Activated CD4-positive, CD25-positive, alpha-beta regulatory T cell treated with anti-CD3 and anti-CD28 coated beads, Interleukin-2, amount 50 U/mL, for 72 hours (primary cell): ENCODE results near the gene ATXN2.
"Not testable (repeated sequence)": the region's sequence is repeated elsewhere in the genome, so short reads cannot be mapped to it uniquely, and the experiment has no call there.

ENCODE experiments used
- DNase-seq: peaks from one replicate; pipeline ENCODE4 v3.0.0; 2021

Gene ATXN2, protein sequence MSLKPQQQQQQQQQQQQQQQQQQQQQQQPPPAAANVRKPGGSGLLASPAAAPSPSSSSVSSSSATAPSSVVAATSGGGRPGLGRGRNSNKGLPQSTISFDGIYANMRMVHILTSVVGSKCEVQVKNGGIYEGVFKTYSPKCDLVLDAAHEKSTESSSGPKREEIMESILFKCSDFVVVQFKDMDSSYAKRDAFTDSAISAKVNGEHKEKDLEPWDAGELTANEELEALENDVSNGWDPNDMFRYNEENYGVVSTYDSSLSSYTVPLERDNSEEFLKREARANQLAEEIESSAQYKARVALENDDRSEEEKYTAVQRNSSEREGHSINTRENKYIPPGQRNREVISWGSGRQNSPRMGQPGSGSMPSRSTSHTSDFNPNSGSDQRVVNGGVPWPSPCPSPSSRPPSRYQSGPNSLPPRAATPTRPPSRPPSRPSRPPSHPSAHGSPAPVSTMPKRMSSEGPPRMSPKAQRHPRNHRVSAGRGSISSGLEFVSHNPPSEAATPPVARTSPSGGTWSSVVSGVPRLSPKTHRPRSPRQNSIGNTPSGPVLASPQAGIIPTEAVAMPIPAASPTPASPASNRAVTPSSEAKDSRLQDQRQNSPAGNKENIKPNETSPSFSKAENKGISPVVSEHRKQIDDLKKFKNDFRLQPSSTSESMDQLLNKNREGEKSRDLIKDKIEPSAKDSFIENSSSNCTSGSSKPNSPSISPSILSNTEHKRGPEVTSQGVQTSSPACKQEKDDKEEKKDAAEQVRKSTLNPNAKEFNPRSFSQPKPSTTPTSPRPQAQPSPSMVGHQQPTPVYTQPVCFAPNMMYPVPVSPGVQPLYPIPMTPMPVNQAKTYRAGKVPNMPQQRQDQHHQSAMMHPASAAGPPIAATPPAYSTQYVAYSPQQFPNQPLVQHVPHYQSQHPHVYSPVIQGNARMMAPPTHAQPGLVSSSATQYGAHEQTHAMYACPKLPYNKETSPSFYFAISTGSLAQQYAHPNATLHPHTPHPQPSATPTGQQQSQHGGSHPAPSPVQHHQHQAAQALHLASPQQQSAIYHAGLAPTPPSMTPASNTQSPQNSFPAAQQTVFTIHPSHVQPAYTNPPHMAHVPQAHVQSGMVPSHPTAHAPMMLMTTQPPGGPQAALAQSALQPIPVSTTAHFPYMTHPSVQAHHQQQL

GRCh38 chr12:111598637-111599452 is at the start of gene ATXN2:
Gene ATXN2 (minus strand): TSS chr12:111599315. CDS start chr12:111599034, 281 bp downstream.
- DNase-seq, result no peak

GRCh38 chr12:111645433-111645832 is 46.3 kb upstream of the ATXN2 start:
- DNase-seq, result no peak

GRCh38 chr12:111643427-111643826 is 44.3 kb upstream of the ATXN2 start:
- DNase-seq, result no peak

- no peak for DNase-seq
These were observed 43.7 kb upstream of the ATXN2 start for GRCh38 chr12:111642681-111643426.

DNA sequence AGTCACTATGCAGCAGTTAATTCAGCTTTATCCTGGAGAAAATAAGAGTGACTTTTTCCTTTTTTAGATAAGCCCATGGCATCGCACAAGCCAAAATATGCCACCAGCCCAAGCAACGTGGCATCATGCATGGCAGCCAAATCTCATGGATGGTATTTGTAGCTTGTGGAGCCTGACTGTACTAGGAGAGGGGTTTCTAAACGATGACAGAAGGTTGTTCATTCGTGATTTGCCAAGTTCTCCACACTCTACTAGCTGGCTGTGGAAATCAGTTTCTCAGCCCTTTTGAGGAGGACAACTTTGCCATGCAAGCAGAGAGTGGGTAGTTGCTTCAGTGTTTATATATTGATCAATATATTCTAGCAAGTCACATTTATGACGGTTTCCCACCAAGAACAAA is 41.4 kb upstream of the ATXN2 start:
- DNase-seq, result no peak

- no peak for DNase-seq
These were observed 39.4 kb upstream of the ATXN2 start for GRCh38 chr12:111638556-111638955.

DNA sequence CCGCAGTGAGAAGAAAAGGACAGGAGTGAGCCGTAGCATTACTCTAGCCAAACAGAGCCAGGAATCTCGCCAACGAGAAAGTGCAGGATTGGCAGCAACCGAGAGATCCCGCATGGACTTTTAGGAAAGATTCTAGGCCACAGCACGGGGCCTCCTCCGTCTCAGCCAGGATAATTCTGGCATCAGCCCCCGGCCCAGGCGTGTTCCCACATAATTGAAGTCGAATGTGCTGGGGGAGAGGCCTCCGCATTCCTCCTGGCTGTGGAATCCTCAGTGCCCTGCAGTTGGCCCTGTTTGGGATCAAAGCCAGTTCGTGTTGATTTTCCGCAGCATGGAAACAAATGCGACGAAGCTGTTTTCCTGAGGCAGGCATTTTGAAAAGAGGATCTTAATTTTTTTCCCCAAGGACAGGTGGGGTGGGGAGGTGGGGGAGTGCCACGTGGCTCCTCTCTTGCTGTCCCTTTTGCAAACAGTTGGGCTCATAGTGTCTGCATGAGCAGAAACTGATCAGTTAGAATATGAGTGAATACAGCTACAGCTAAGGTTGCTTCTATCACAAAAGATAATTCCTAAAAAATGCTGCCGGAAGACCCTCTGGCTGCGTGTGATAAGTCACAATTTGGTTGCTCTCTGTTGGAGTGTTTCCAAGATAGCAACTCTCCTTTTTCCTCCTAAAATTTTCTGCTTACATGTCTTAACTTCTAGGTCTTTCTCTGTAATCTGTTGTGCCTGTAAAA is 37.3 kb upstream of the ATXN2 start:
- no peak for DNase-seq

GRCh38 chr12:111635524-111635923 is 36.4 kb upstream of the ATXN2 start:
- no peak for DNase-seq

- no peak for DNase-seq
These were observed 29.6 kb upstream of the ATXN2 start for GRCh38 chr12:111628505-111629260.

GRCh38 chr12:111626230-111626629 is 27.1 kb upstream of the ATXN2 start:
- DNase-seq, result no peak

GRCh38 chr12:111624540-111624939 is 25.4 kb upstream of the ATXN2 start:
- DNase-seq, result no peak

DNA sequence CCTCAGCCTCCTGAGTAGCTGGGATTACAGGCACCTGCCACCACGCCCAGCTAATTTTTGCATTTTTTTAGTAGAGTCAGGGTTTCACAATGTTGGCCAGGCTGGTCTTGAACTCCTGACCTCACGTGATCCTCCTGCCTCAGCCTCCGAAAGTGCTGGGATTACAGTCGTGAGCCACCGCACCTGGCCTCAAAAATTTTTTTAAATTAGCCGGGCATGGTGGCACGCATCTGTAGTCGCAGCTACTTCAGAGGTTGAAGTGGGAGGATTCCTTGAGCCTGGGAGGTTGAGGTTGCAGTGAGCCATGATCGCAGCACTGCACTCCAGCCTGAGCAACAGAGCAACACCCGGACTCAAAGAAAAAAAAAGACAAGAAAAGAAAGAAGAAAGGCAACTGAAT is 18.7 kb upstream of the ATXN2 start:
- DNase-seq, result not testable (repeated sequence)

DNA sequence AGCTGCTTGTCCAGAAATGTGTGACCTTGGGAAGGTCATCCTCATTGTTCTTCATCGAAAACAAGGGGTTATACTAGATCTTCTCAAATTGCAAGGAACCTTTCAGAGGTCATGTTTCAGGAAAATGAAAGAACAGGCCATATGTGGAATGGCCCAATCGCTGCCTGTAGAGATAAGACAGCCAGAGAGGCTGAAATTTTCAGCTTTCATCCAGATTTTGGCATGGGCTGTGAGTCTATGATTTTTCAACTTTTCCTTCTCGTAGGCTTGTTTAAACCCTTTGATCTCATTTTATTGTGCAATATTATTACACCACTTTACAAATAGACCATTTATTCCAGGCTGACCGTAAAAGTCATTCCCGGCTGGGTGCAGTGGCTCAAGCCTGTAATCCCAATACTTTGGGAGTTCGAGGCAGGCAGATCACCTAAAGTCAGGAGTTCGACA is 17.1 kb upstream of the ATXN2 start:
- no peak for DNase-seq

- no peak for DNase-seq
These were observed 8.1 kb upstream of the ATXN2 start for GRCh38 chr12:111607239-111607638.

- no peak for DNase-seq
These were observed 7.7 kb upstream of the ATXN2 start for GRCh38 chr12:111606767-111607230.

DNA sequence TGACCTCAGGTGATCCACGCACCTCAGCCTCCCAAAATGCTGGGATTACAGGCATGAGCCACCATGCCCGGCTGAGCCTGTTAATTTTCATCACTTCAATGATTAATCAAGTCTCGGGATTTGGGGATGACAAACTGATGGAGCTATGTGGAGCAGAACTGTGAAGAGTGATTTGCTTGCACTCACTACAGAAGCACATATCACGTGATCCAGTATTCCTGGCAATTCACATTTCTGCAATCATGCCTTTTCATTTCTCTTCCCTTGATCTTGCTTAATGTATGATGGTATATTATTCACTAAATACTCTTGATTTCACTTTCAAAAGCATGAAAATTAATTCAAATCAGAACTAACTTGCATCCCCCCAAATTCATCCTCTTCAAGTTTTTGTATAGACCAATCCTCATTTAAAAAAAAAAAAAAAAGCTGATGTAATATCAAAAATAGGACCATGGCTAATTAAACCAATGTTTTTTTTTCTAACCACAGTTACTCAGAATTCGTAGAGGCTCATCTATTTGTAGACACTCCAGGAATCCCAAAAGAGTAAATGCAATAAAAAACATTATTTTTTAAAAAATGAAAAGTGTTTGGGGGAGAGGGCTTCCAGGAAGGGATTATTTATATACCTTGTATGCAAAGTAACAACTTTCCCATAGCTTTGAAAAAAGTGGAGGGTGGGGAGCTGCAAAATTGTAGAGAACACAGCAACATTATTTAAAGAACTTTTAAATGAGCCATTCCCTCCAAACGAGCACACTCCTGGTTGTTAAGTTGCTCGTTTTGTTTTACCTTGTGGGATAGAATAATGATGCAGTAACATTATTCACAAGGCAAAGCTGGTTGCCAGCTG is 7.0 kb upstream of the ATXN2 start:
- no peak for DNase-seq

GRCh38 chr12:111602857-111603256 is 3.7 kb upstream of the ATXN2 start:
- not testable (repeated sequence) for DNase-seq

GRCh38 chr12:111602348-111602747 is 3.2 kb upstream of the ATXN2 start:
- no peak for DNase-seq

GRCh38 chr12:111600986-111601385 is 1.9 kb upstream of the ATXN2 start:
- not testable (repeated sequence) for DNase-seq
